Stimulated activated CD8-positive, alpha-beta memory T cell treated with anti-CD3 and anti-CD28 coated beads, Interleukin-7, amount 100 ng/mL, for 1 hour (primary cell): ENCODE measurements around the gene RPS6KC1.
"Not testable (repeated sequence)": the region's sequence is repeated elsewhere in the genome, so short reads cannot be mapped to it uniquely, and the experiment has no call there.

ENCODE experiments used
- DNase-seq, 2 donors: peaks; one replicate each; pipeline ENCODE4 v3.0.0-alpha.2; 2020; ENCODE audit warnings: low read depth in 2 of 2

Gene RPS6KC1

GRCh38 chr1:213051127-213051880 is at the start of gene RPS6KC1:
RPS6KC1 (plus strand) TSS chr1:213051241; CDS start chr1:213051405, 164 bp downstream.
- DNase-seq = peak; percentile 64 to 66

- DNase-seq = no peak
Measured at GRCh38 chr1:213003256-213003655, 47.8 kb upstream of the RPS6KC1 start.

GRCh38 chr1:213008564-213008963 is 42.5 kb upstream of the RPS6KC1 start:
- DNase-seq = no peak

- DNase-seq = no peak
Measured at GRCh38 chr1:213014642-213015041, 36.4 kb upstream of the RPS6KC1 start.

GRCh38 chr1:213015099-213016050 is 35.7 kb upstream of the RPS6KC1 start, which contains the start of gene ANGEL2:
ANGEL2 (minus strand) TSS chr1:213015867; CDS start chr1:213015671, 196 bp downstream.
- DNase-seq = peak; percentile 85 to 91

GRCh38 chr1:213017447-213018273 is 33.4 kb upstream of the RPS6KC1 start:
- no peak for DNase-seq

- DNase-seq = no peak
Measured at GRCh38 chr1:213019450-213019849, 31.6 kb upstream of the RPS6KC1 start.

GRCh38 chr1:213020016-213020415 is 31.0 kb upstream of the RPS6KC1 start:
- DNase-seq = no peak

- not testable (repeated sequence) for DNase-seq
Measured at GRCh38 chr1:213027024-213027423, 24.0 kb upstream of the RPS6KC1 start.

- DNase-seq = no peak
Measured at GRCh38 chr1:213032651-213033050, 18.4 kb upstream of the RPS6KC1 start.

- no peak for DNase-seq
Measured at GRCh38 chr1:213034713-213035112, 16.3 kb upstream of the RPS6KC1 start.

- DNase-seq = no peak
Measured at GRCh38 chr1:213035573-213035972, 15.5 kb upstream of the RPS6KC1 start.

GRCh38 chr1:213041443-213041842 is 9.6 kb upstream of the RPS6KC1 start:
- no peak for DNase-seq

- DNase-seq = not testable (repeated sequence)
Measured at GRCh38 chr1:213045321-213046226, 5.5 kb upstream of the RPS6KC1 start.

GRCh38 chr1:213049232-213049631 is 1.8 kb upstream of the RPS6KC1 start:
- no peak for DNase-seq

GRCh38 chr1:213050745-213051126 is 305 bp upstream of the RPS6KC1 start:
- DNase-seq = no peak

- no peak for DNase-seq
Measured at GRCh38 chr1:213051881-213052202, 801 bp downstream of the RPS6KC1 start.

- no peak for DNase-seq
Measured at GRCh38 chr1:213053455-213053854, 2.4 kb downstream of the RPS6KC1 start.

- DNase-seq = no peak
Measured at GRCh38 chr1:213054142-213054541, 3.1 kb downstream of the RPS6KC1 start.

GRCh38 chr1:213054733-213055591 is 3.9 kb downstream of the RPS6KC1 start:
- DNase-seq = no peak
